ENCODE data around the gene FOXO3. TPM values are rescaled to one million over a fixed set of nuclear protein-coding genes. Genes with fewer than 3 reads are reported as not detected.
"Not testable (repeated sequence)": the region's sequence is repeated elsewhere in the genome, so short reads cannot be mapped to it uniquely, and the experiment has no call there.

The FOXO3 gene
- total RNA-seq, 1 donor from 2014 or later, result 16.8 TPM

DNA sequence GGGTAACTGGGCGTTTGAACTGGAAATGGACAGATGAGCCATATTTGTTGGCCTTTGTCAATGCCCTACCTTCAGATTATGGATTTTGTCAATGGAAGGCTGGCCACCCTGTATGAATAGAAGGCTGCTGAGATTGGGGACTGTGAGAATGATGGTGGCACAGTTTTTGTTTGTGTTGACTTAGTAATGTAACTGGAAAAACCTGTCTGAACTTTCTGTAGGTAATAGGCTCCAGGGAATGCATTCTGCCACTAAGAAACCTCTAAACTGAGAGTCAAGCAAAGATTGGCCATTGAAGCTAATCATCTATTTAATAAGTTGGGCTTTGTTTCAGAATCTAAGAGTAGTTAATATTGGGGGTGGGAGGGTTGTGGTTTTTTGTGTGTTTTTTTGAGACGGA is 97.5 kb downstream of the FOXO3 start:
- no peak for DNase-seq (ENCODE audit: low read depth)
- TF ChIP-seq, protein P1, sequence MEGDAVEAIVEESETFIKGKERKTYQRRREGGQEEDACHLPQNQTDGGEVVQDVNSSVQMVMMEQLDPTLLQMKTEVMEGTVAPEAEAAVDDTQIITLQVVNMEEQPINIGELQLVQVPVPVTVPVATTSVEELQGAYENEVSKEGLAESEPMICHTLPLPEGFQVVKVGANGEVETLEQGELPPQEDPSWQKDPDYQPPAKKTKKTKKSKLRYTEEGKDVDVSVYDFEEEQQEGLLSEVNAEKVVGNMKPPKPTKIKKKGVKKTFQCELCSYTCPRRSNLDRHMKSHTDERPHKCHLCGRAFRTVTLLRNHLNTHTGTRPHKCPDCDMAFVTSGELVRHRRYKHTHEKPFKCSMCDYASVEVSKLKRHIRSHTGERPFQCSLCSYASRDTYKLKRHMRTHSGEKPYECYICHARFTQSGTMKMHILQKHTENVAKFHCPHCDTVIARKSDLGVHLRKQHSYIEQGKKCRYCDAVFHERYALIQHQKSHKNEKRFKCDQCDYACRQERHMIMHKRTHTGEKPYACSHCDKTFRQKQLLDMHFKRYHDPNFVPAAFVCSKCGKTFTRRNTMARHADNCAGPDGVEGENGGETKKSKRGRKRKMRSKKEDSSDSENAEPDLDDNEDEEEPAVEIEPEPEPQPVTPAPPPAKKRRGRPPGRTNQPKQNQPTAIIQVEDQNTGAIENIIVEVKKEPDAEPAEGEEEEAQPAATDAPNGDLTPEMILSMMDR (conservative IDR thresholded peaks at IDR 0.05; ENCODE audit: low read depth, low read length), result no peak
- H3K4me3 ChIP-seq (ENCODE audit: low read depth, low read length), result no peak overlapping the region

- H3K4me3 ChIP-seq (ENCODE audit: low read depth, low read length); DNase-seq (ENCODE audit: low read depth): not testable (repeated sequence)
Measured at GRCh38 chr6:108658785-108659184, 98.1 kb downstream of the FOXO3 start.

DNA sequence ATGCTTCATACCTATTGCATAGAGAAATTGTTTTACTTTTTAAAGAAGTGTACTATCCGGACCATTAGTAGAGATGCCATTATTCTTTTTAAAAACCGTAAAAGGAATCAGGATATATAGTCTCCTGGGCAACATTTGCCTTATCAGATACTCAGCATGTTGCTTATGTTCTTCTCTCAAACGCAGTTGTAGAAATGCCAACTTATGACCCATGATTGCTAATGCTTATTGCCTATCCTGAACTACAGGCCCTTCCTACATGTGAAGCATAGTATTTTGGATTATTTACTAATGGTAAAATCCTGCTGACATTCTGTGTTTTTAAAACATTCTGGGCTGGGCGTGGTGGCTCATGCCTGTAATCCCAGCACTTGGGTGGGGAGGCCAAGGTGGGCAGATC is 99.5 kb downstream of the FOXO3 start:
- DNase-seq (ENCODE audit: low read depth), result no peak
- TF ChIP-seq, protein P1 (conservative IDR thresholded peaks at IDR 0.05; ENCODE audit: low read depth, low read length), result no peak
- H3K4me3 ChIP-seq (ENCODE audit: low read depth, low read length), result no peak overlapping the region

DNA sequence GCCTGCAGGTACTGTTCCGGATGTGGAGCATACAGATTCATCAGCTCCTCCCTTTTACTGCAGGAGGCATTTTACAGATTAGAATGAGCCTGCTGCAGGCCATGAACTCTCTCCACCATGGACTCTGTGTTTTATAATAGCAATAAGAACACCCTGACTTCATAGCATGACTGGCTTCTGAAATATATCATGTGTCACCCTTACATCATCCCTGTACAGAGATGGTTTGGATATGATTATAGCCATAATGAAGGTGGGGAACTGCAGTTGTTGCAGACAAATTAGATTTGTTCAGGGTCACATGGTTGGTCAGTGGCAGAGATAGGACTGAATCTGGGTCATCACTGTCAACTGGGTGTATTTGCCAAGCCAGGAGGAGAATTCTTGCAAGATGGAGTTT is 100.7 kb downstream of the FOXO3 start:
- DNase-seq (ENCODE audit: low read depth), result no peak
- H3K4me3 ChIP-seq (ENCODE audit: low read depth, low read length), result no peak overlapping the region
- TF ChIP-seq, protein P1 (conservative IDR thresholded peaks at IDR 0.05; ENCODE audit: low read depth, low read length), result no peak

DNA sequence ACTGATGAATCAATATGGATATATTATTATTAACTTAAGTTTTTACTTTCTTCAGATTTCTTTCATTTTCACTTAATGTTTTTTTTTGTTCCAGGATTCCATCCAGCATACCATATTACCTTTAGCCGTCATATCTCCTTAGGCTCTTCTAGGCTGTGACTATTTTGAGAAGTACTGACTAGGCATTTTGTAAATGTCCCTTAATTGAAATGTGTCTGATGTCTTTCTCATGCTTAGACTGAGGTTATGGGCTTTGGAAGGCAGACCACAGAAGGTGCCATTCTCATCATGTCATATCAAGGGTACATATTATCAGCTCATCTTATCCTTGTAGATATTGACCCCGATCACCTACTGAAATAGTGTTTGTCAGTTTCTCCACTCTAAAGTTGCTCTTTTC is 101.3 kb downstream of the FOXO3 start:
- TF ChIP-seq, protein P1 (conservative IDR thresholded peaks at IDR 0.05; ENCODE audit: low read depth, low read length), result no peak
- no peak overlapping the region for H3K4me3 ChIP-seq (ENCODE audit: low read depth, low read length)
- no peak for DNase-seq (ENCODE audit: low read depth)

DNA sequence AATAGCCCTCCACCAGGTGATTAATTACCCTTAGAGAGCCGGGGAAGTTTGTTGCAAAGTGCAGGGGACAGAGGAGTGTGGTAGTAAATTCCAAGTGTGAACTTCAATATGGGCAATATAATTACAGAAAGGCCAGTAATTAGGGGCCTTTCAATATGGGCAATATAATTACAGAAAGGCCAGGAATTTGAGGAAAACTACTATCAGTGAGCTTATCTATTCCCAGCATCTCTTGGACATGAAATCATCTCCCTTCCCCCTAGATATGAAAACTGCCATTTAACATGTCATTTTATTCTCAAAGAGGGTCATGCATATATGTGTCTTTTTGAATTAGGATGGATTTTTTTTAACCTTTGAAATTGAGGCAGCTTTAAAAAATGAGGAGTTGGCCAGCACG is 102.0 kb downstream of the FOXO3 start:
- H3K4me3 ChIP-seq (ENCODE audit: low read depth, low read length), result no peak overlapping the region
- TF ChIP-seq, protein P1 (conservative IDR thresholded peaks at IDR 0.05; ENCODE audit: low read depth, low read length), result no peak
- DNase-seq (ENCODE audit: low read depth), result no peak

DNA sequence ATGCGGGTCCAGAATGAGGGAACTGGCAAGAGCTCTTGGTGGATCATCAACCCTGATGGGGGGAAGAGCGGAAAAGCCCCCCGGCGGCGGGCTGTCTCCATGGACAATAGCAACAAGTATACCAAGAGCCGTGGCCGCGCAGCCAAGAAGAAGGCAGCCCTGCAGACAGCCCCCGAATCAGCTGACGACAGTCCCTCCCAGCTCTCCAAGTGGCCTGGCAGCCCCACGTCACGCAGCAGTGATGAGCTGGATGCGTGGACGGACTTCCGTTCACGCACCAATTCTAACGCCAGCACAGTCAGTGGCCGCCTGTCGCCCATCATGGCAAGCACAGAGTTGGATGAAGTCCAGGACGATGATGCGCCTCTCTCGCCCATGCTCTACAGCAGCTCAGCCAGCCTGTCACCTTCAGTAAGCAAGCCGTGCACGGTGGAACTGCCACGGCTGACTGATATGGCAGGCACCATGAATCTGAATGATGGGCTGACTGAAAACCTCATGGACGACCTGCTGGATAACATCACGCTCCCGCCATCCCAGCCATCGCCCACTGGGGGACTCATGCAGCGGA is 102.9 kb downstream of the FOXO3 start:
- H3K4me3 ChIP-seq (ENCODE audit: low read depth, low read length); DNase-seq (ENCODE audit: low read depth): not testable (repeated sequence)

DNA sequence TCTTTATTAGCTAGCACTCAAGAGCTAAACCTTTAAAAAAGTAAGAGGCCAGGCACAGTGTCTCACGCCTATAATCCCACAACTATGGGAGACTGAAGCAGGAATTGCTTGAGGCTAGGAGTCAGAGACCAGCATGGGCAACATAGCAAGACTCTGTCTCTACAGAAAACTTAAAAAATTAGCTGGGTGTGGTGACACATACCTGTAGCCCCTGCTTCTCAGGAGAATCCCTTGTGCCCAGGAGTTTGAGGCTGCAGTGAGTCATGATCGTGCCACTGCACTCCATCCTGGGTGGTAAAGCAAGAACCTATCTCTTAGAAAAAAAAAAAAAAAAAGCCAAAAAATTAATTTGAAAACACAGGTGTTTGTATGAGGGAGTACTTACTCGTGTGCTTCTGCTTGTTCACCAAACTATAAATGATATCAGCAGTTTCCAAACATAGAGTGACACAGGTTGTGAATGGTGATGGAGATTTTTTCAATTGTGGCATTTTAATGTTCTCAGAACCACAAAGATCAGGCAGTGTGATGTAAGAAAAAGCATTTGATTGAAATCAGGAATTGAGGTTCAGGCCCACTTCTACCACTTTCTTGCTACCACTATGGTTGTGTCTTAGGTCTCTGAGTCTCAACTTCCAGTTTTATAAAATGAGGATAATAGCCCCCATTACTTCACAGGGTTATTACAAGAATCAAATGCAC is 104.9 kb downstream of the FOXO3 start:
- no peak for DNase-seq (ENCODE audit: low read depth)
- no peak overlapping the region for H3K4me3 ChIP-seq (ENCODE audit: low read depth, low read length)
- TF ChIP-seq, protein P1 (conservative IDR thresholded peaks at IDR 0.05; ENCODE audit: low read depth, low read length), result no peak
